Measurements from ENCODE around the gene LRP8.
A peak's percentile ranks its signal among the peaks of the same experiment; 100 is the strongest.

LRP8 gene

DNA sequence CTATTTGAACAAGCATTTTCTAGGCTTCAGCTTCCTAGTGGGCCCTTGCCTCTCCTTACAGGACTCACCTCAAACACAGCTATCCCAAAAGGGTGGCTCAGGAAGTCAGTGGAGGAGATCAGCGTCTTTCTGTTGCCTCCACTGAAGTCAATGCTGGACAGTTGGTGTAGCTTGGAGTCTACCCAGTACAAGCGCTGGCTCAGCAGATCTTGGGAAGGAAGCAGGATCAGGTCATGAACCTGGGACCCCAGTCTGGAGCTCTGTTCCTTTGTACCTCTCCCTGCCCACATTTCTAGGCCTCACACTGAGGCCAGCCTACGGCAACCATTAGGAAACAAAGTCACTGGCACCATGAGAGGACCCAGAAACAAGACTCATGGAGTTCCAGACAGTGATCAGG is 65.9 kb downstream of the LRP8 start:
- DNase-seq (ENCODE audit: low read depth in 3 of 3), result no peak

GRCh38 chr1:53260631-53261247 is 67.1 kb downstream of the LRP8 start:
- no peak for DNase-seq (ENCODE audit: low read depth in 3 of 3)

- no peak for DNase-seq (ENCODE audit: low read depth in 3 of 3)
Observed at GRCh38 chr1:53259932-53260331, 67.9 kb downstream of the LRP8 start.

DNA sequence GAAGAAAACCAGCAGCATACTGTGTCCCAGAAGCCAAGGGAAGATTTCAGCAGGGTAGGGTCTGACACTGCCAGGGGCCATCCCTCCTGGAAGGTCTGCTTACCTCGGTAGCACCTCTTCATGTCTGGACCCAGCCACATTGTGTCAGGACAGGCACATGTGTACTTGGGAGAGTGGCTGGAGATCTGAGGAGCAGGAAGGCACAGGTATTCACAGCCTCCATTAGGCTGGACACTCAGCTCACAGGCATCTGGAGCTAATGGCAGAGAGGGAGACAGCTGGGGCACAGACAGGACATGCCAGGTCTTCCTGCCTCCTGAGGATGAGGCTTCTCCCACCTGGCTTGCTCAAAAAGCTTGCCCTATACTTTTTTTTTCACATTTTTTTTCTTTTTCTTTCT is 69.7 kb downstream of the LRP8 start:
- no peak for DNase-seq (ENCODE audit: low read depth in 3 of 3)

GRCh38 chr1:53257454-53258081 is 70.3 kb downstream of the LRP8 start:
- DNase-seq (ENCODE audit: low read depth in 3 of 3), result no peak

GRCh38 chr1:53256511-53257453 is 71.1 kb downstream of the LRP8 start:
- DNase-seq (ENCODE audit: low read depth in 3 of 3), result no peak

- no peak for DNase-seq (ENCODE audit: low read depth in 3 of 3)
Observed at GRCh38 chr1:53255031-53255430, 72.8 kb downstream of the LRP8 start.

DNA sequence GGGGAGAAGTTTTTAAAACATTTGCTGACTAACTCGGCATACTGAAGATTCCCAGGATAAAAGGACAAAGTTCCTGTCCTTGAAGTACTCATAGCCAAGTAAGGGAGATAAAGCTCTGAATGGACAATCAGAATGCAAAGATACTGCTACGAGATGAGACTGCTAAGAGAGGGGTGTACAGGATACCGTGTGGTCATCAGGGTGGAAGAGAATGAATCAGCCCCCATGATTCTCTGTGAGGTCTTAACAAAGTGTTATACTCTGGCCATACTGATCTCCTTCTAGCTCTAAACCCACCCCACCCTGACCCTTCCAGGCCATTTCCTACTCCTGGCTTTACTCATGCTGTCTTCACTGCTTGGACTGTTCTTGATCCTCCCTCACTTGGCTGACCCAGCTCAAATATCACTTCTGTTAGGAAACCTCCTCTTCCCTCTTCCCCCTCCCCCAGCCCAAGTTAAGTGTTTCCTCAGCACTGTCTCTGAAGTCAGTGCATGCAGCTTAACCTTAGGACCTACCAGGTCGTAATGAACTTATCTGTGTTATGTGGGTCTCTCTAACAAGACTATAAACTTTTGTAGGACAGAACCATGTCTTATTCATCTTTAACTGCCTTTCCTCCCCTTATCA is 73.7 kb downstream of the LRP8 start:
- DNase-seq (ENCODE audit: low read depth in 3 of 3), result no peak

DNA sequence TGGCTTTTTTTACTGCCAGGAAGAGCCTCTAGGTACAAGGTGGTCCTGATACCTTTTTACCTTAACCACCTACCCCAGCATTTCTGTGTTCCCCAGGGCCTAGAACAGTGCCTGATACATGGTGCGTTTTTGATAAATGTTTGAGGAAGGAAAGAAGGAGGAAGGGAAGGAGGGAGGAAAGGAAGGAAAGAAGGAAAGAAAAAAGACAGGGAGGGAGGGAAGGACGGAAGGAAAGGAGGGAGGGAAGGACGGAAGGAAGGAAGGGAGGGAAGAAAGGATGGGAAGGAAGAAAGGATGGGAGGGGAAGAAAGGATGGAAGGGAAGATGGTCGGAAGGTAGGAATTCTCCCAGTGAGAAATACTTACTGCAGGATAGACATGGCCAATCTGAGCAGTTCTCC is 77.5 kb downstream of the LRP8 start:
- no peak for DNase-seq (ENCODE audit: low read depth in 3 of 3)

DNA sequence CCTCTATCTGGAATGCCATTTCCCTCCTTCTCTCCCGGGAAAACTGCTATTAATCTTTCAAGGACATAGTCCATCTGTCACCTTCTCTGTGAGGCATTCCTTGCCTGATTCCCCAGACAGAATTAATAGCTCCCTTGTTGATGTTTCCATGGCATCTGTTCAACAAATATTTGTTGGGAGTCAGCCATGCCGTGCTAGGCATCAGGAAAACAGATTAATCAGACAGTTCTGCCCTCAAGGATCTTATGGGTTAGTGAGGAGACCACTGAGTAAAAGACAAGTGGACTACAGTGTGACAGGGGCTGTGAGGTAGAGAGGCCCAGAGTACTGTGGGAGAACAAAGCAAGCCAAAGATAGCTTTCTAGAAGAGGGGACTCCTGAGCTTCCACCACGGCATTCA is 78.2 kb downstream of the LRP8 start:
- DNase-seq (ENCODE audit: low read depth in 3 of 3), result no peak

DNA sequence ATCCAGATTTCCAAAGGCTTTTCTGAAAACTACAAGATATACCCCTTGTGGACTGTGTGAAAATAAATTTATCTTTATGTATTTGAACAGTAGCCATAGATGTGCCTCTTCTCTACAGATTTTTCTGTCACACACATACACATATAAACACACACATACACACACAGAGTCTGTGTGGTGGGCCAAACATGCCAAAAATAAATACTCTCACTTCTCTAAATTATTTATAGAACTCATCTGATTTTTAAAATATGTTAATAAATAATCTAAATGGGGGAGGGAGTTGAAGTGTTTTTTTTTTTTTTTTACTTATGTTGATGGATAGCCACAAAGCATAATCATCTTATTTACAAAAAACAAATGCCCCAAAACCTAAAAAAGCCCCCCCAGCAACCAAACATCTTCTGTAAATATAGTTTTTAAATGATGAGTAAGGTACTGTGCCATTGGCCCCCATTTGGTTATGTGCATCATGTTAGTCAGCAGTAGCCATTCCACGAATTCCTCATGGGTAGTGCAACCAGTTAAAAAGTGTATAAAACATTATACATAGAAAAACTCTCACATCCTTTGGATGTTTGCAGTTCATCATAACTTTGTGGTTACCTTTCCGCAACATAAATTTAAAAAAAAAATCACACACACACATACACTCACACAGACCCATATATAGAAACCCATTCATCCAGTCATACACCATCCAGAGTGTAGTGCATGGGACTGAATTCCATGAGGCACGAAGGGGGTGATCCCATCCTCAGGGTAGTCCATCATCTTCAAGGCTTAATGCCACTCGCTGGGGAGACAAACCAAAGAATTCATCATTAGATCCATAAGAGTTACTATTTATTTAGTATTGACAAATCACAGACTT is 81.4 kb downstream of the LRP8 start:
- DNase-seq (ENCODE audit: low read depth in 3 of 3), result no peak

GRCh38 chr1:53244141-53244540 is 83.7 kb downstream of the LRP8 start:
- DNase-seq (ENCODE audit: low read depth in 3 of 3), result no peak

DNA sequence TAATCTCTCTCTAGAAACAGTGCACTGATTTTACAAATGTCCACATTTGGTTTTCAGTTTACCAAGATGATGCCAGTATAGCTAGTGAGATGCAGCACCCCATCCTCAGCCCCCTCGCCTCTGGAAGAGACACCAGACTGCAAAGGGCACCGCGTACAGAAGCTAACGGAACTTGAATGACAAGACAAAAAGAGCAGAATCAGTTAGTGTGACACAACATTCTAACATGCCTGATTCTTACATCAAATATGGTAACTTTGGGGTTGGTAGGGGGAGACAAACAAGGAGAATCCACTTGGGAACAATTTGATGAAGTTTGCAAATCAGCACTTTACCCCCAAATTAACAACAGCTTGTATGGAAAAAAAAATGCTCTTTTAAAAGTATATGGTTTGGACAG is 85.5 kb downstream of the LRP8 start:
- no peak for DNase-seq (ENCODE audit: low read depth in 3 of 3)

DNA sequence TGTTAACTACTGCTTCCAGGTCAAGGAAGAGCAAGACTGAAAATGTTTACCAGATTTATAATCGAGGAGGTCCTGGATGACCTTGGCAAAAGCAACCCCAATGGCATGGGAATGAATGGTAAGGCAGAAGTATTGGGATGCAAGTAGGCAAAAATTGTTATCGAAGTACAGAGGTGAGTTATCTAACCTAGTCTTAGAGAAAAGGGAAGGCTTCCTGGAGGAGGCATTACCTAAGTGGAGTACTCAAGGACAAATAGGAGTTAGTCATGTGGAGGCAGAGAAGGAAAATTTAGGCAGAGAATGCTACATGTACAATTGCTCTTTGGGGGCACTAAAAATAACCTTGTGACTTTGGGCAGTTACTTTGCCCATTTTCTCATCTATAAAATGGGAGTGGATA is 86.0 kb downstream of the LRP8 start:
- DNase-seq (ENCODE audit: low read depth in 3 of 3), result no peak

DNA sequence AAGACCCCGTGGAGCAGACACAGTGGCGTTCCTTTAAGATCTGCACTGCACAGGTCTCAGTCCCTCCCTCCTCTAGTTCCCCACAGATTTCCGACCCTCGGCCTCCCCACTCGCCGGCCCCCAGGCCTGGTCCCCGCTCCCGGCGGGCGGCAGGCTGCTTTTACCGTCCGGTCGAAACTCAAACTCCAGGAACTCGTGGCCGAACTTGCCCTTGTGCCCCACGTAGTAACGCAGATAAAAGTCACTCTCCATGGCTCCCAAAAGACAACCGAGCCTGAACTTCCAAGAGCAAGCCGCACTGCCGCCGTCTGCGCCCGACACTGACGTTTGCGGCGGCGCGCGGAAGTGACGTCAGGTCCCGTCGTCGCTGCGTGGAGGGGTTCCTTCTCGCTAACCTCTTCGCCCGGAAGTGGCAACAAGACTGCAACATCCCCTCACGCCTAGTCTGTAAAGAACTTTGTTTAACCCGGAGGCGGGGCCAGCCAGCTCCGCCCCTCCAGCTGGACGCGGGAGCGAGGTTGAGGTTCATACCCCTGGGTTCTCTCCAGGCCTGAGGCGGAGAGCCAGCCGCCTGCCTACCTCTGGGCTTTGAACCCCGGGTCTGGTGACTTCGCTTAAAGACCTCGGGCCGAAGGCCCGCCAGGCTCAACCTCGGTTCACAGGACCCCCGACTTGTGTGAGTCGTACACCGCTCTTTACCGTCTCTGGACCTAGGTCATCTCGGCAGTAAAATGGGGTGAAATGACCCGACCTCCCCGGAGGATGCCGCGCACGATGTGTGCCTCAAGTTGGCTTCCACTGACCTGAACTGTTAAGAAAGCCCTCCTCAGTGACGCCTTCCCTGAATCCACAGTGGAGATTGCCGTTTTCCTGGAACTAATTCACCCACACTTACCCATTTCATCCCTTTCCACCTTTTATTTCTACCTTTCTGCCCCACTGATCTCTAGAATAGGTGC is 89.4 kb downstream of the LRP8 start, which contains the start of gene MAGOH:
MAGOH (minus strand) TSS at position 322 of the 959 bp plus-strand sequence; CDS start at position 252, 70 bp downstream.
- DNase-seq (ENCODE audit: low read depth in 3 of 3), result peak; percentile 88 to 90 (median 88)

- DNase-seq (ENCODE audit: low read depth in 3 of 3), result no peak
Observed at GRCh38 chr1:53237638-53238037, 90.2 kb downstream of the LRP8 start.

DNA sequence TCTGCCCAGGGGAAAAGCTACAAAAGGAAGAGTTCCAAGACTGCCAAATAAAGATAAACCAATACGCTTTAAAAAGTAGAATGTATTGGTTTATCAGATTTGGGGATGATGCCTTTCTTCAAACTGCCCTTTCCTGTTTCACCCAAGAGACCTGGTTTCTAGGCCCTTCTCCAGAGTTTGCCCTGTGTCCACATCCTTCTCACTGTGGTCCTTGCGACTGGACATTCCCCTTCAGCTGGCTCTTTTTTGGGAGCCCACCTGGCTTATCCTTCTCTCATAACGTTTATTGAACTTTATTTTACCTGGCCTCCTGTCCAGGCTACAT is 106.9 kb downstream of the LRP8 start:
- no peak for DNase-seq (ENCODE audit: low read depth in 3 of 3)

- peak; percentile 82 to 94 (median 89) for DNase-seq (ENCODE audit: low read depth in 3 of 3)
Observed at GRCh38 chr1:53220171-53220961, 107.5 kb downstream of the LRP8 start, which contains the start of gene CZIB. TSS of gene CZIB (minus strand) at chr1:53220634. CDS start at chr1:53220575, 59 bp downstream.

GRCh38 chr1:53219711-53220110 is 108.2 kb downstream of the LRP8 start:
- DNase-seq (ENCODE audit: low read depth in 3 of 3), result no peak

All from stimulated activated CD4-positive, alpha-beta T cell treated with anti-CD3 and anti-CD28 coated beads, TNF-alpha, amount 100 ng/mL, for 4 hours (primary cell).